Muscle of back (tissue), 13 donors: ENCODE measurements around the gene LRRC15. TPM values are rescaled to one million over a fixed set of nuclear protein-coding genes. Genes with fewer than 3 reads are reported as not detected.

Experiments used
- DNase-seq, 3 donors: peaks; one replicate each; pipeline versions ENCODE4 v3.0.0 to v3.0.0-alpha.2; 2013
- long read RNA-seq, 9 donors: transcript quantifications; one replicate each; lab custom pipeline, GENCODE V29; 2026
- polyA plus RNA-seq, 10 donors: library from polyadenylated mRNA; unstranded; fragments of 120-200 nt; gene quantifications; one replicate each; pipeline ENCODE4 v1.2.1, GENCODE V29; 2013; ENCODE audit not compliant: insufficient read length in 10 of 10

Gene LRRC15
- 1 to 10 TPM in 5 of 10 donors, under 1 TPM in 5; 0.03 to 1.7 (median 0.75) TPM for polyA plus RNA-seq
- long read RNA-seq, donor 1: 0 reads
- long read RNA-seq, donor 2: 0 reads
- long read RNA-seq, donor 3: 0 reads
- long read RNA-seq, donor 4: 0 reads
- long read RNA-seq, donor 5: 0 reads
- long read RNA-seq, donor 6: 0 reads
- long read RNA-seq, donor 7: 0 reads
- long read RNA-seq, donor 8: 0 reads
- long read RNA-seq, donor 9: 0 reads

DNA sequence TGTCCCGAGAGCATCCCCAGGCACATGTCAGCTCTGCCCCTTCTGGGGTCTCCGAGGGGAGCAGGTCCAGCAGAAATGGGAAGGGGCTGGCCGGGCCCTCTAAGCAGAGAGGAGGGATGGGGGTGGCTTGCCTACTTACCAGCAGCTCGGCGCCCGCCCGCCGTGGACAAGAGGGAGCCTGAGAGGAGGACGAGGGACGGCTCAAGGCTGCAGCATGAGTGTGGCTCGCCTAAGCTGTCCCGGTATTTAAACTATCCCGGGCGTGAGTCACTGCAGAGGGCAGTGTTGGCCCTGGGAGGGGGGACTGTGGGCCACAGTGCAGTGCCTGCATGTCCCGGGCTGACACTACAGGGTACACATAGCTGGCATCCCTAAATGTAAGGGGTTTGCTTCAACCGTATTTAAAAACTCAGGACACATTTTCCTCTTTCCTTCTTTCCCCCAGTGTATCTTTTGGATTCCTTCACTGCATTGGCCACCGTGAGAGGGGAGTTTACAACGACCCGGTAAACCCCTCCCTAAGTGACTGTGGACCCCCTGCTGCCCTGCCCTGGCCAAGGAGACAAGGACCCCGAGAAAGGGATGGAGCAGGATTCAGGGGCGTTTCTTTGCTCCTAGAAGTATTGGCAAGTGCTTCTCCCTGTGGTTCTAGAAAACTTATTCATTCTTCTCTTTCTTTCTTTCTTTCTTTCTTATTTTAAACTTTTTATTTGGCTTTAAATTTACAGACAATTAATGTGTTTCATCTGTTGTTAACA is at the start of gene LRRC15:
Gene LRRC15 (minus strand): TSS at position 222 of the 758 bp plus-strand sequence. CDS start 8,700 bp downstream, outside the sequence.
- DNase-seq: peak in 1 of 3 donors; percentile 44

DNA sequence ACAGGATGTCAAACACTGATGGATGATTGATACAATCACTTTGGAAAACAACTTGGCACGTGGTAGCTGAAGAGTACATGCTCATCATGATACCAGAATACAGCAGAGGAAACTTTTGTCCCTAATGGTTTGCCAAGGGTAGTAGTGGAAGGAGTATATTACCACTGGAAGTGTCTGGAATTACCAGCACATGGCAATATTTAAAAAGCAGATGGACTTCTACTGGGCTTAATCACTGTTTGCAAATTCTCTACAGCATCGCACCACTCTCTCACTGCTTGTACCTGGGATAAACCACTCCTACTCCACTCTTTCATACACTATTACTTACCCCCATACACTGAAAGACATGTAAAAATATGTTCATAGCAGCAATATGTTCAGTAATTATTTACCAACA is 49.1 kb upstream of the LRRC15 start:
- no peak for DNase-seq

DNA sequence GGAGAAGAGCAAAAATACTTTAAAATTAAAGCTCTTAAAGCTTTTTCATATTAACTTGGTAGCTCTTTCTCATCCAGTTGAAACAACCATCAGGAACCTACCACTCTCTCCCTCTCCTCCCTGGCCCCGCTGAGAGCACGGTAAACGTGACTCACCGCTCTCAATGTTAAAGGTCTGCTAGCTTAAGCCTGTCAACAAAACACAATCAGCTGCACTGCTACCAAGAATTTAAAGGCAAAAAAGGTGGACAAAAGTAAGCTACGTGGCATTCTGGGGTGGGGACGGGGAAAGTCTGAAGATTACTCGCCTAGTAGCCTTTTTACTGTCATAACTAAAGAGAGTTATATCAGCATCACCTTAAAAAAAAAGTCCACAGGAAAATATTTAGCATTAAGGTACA is 37.9 kb upstream of the LRRC15 start:
- DNase-seq: no peak

DNA sequence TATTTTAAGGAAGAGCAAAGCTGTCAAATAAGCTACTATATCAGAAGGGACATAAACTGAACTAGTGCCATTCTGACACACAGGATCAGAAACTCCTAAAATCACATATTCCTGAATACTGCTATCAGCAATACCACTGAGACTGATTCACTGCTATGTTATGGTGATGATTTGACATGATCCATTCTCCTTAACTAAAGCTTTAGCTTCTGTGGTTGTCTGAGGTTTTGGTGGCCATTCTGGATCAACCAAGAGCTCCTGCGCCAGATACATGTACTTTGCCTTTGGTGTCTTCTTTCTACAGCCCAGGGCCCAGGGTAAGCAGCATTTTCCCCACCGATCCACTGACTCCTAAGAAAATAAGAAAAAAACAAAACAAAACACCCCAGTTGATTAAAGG is 36.2 kb upstream of the LRRC15 start:
- no peak for DNase-seq

DNA sequence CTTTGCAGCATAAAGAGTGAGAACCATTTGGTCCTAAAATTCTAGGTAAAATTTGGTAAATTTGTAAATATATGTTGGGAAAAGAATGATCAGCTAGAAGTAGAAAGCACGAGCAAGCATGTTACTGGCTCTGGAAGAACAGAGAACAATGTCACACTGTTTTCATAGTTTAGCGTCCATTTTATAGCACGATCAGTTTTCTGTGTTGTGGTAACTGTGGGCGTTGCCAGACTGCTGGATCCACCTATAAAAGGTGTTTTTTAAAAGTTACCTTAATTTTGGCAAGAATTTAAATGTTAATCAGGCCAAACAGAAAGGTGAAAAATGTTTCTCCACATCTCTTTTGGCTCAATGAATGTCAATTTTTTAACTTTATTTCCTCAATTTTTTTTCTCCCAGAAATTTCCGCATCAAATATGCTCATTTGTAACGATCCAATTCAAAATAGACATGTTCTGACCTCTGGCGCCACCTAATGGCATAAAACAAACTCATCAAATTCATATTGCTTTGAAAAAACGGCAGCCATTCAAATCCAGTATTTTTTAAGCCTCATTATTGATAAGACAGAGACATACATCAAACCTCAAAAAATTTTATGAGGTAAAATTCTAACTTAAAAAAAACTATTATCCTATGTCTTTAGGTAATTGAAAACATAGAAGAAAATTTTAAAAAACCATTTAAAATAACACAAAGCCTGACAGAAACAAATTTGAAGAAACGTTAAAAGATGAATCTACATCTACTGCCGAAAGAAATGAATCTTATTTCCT is 35.0 kb upstream of the LRRC15 start:
- DNase-seq: peak; percentile 58 to 82 (median 75)

DNA sequence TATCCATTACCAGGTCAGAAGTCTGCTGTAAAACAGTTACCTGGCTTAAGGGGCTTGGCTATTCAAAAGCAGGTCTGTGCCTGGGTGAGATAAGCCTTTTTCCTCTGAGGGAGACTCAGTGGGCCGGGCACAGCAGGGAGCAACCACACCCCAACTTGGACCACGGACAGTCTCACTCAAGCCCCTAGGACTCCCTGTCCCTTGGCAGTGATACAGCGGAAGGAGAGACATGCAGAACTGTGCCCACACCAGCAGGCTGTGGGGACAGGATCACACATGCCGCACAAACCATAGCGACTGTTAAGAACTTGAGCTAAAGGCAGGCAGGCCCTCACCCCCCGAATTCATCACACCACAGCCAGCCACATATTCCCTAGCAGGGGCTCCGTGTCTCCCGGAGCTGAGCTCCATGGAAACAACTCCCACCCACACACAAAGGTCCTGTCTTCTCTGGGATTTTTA is 32.4 kb upstream of the LRRC15 start:
- DNase-seq: no peak

DNA sequence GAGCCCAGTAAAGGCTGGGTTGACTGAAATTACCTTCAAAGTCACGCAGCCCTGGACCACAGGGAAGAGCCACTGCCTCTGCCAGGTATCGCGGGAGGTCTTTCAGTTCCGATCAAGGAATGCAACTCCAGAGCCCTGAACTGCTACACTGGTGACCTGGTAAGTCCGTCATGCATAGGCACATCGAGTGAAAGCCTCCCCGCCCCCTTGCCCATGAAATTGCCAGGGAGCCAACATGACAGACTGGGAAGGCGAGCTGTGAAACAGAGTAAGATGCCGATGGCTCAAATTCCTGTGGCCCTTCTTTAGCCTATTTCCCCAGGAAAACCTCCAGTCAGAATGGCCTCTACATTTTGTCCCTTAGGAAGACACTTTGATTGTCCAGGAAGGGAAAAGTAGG is 31.8 kb upstream of the LRRC15 start:
- no peak for DNase-seq

DNA sequence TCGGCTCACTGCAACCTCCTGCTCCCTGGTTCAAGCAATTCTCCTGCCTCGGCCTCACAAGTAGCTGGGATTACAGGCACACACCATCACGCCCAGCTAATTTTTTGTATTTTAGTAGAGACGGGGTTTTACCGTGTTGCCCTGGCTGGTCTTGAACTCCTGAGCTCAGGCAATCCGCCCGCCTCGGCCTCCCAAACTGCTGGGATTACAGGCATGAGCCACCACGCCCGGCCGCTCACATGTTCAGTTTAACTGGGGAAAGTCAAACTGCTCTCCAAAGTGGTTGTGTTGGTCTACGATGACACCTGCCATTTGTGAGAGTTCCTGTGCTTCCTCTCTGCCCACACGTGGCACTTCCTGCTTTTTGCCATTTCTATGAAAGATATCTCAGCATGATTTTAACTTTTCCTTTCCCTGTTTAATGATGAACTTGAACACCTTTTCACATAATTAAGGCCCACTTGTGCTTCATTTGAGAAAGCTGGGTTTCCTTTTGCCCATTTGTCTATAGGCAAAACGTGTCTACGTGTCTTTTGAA is 30.4 kb upstream of the LRRC15 start:
- DNase-seq: no peak

DNA sequence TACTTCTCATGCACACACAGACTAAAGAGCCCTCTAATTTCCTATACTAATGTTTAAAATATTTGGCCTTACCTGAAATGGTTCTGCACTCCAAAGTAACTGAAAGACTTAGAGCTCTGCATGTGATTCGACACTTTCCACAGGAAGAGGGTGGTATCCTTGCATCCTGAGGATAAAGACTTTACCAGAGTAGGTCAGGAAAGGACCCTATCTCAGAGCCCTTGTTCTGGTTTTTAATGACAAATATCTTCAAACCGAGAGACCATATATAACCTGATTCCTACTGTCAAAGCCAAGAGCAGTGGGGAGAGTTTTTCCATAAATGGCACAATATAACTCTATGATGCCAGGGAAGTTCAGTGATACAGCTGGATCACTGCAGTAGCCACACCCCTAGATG is 29.6 kb upstream of the LRRC15 start, which contains the start of gene GP5:
Gene GP5 (minus strand): TSS at position 101 of the 400 bp plus-strand sequence. CDS start 984 bp downstream, outside the sequence.
- DNase-seq: no peak

DNA sequence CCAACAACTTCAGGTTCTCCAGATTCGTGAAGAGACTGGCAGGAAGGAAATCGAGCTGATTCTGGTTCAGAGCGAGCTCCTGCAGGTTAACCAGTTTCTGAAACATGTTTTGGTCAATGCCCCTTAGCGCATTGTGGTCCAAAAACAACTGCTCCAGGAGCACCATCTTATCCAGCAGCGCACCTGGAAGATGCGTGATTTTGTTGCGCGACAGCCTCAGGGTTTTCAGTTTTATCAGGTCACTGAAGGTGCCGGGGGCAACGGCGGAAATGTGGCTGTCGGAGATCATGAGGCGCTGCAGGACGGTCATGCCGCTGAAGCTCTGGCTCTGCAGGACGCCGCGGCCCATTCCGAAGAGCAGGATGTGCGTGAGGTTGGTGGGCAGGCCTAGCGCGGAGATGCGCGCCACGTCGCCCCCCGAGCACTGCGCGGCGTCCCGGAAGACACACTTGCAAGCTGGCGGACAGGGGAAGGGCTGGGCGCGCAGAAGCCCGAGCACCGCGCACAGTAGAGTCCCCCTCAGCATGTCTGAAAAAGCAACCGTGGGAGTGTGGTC is 28.3 kb upstream of the LRRC15 start:
- peak in 1 of 3 donors; percentile 65 for DNase-seq

DNA sequence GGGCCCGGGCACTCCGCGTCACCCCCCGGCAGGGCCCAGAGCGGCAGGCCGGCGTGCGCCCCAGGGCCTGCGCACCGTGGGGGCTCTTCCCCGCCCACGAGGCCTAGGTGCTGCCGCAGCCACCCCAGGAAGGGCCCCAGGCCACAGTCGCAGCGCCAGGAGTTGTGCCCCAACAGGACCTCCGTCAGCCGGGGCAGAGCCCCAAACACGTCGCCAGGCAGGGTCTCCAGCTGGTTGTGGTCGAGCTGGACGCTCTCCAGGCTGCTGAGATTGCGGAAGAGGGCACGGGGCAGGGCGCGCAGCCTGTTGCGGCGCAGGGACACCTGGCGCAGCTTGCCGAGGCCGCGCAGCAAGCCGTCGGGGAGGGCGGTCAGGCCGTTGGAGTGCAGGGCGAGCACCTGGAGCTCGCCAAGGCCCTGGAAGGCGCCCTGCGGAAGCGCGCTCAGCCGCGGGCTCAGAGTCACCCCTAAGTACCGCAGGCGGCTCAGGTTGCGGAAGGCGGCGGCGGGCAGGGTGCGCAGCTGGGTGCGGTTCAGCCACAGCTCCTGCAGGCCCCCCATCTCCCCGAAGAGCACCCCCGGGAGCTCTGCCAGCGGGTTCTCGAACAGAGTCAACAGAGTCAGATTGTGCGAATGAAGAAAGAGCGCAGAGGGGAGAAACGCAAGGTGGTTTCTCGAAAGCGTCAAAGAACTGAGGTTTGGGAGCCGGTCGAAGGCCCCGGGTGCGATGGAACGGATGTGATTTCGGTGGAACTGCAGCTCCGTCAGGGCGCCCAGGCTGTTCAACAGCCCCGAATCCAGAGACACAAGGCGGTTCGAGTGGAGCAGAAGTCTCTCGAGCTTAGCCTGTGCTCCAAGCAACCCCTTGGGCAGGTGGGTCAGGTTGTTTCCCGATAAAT is 27.6 kb upstream of the LRRC15 start:
- peak in 1 of 3 donors; percentile 70 for DNase-seq

DNA sequence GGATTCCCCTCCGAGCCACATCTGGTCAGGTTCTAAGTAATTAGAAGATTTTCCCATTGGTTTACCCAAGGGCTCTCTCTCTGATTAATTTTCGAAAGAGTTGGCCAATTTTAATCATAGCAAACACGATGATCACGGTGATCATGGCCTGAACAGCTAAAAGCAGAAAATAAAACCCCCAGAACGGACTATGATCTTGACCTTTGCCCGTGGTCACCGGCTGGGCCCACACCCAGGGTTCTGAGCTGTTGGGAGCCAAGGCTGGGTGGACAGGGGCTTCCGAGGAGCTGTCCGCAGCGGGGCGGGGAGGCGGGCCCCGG is 27.0 kb upstream of the LRRC15 start:
- DNase-seq: no peak

DNA sequence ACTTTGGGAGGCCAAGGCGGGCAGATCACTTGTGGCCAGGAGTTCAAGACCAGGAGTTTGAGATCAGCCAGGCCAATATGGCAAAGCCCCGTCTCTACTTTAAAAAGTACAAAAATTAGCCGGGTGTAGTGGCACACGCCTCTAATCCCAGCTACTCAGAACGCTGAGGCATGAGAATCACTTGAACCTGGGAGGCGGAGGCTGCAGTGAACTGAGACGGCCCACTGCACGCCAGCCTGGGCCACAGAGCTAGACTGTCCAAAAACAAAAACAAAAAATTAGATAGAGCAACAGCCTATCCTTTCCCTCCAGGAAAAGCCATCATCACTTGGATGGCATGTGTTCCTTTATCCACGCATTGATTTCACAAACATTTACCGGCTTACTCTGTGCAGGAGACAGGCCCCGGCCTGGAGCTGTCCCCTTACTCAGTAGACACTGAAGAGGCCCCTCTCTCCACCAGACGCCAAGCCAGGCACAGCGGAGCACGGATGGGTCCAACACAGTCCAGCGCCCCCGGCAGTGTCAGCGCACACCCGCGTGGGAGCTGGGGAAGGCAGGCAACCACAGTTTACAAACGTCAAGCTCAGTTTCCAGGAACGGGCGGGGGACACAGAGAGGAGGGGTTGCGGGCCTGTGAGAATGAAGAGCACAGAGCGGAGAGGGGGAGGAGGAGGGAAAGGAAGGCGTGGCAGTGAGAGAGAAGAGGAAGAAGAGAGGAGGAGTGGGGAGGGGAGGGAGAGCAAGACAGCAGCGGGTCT is 26.4 kb upstream of the LRRC15 start:
- DNase-seq: peak; percentile 44 to 87 (median 73)

DNA sequence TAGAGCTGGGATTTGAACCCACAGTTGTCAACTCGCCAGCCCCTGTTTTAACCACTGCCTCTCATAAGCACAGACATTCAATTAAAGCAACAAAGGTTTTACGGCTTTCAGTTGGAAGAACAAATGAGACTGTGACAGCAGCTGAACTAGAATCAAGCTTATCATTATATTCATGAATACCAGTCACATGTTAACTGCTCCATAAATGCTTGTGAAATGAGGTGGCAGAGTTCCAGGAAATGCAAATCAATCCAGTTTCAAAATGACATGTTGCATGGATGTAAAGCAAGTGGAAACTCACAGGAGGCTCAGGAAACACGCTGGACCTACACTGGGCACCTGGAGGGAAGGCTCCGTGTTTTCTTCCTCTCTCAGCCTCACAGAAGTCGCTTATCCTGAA is 25.7 kb upstream of the LRRC15 start:
- no peak for DNase-seq

DNA sequence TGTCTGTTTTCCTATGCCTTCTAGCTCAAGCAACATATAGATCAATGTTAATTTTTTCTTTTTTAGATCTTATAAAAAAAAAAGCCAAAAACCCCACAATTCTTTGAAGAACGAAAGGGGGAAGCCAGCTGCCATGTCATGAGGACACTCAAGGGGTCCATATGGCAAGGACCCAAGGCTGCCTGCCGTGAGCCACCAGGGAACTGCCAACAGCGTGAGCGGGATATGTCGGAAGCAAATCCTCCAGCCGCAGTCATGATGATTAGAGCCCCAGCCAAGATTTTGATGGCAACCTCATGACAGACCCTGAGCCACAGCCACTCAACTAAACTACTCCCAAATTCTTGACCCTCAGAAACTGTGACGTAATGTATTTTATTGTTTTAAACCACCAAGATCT is 23.0 kb upstream of the LRRC15 start:
- no peak for DNase-seq

DNA sequence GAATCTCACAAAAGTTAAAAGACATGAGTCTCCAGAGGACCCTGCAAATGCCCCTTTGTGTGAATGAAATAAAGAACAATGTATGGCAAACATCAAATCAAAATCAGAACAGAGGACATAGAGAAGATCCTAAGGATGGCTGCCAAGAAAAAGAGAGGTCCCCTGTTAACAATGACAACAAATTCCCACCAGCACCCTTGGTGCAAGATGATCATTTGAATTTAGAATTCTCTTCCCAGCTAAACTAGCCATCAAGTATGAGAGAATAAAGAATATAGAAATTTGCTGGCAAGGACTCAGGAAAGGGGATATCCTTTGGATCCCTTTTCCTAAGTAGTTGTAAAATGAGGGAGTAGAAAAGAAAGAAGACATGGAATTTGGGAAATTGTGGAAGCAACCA is 21.3 kb upstream of the LRRC15 start:
- no peak for DNase-seq

DNA sequence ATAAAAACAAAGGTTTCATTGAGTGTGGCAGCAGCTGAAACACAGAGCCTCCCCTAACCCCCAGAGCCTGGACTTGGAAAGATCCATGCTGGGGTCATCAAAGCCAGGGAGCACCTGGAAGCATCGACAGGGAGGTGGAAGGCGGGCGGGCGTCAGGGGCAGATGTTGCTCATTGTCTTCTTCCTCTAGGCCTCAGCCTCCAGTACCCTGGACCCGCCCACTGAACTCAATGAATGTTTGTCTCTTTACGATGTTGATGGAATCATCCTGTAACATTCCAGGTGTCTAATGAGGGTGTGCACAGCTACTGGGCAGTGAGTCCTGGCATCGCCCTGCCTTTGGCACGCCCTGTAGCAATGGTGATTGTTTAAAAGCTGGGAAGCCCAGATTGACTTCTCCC is 19.7 kb upstream of the LRRC15 start:
- no peak for DNase-seq

DNA sequence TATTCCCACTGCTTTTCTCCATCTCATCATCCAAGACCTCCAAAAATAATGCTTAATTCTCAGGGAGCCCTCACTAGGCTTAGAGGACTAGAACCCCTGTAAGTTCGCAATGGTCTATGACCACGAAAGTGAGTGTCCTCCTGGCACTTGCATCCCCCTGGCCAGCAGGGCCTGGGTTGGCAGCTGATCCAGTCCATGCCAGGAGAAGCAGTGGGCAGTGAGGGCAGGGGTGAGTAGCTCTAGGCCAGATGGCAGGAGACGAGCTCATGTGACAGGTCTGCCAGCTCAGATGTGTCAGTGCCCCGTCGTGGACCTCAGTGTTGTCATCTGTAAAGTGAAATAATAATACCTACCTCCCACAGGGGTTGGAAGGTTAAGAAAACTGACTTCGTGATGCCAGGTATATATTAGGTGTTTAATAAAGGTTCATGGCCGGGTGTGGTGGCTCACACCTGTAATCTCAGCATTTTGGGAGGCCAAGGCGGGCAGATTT is 18.4 kb upstream of the LRRC15 start:
- DNase-seq: no peak

DNA sequence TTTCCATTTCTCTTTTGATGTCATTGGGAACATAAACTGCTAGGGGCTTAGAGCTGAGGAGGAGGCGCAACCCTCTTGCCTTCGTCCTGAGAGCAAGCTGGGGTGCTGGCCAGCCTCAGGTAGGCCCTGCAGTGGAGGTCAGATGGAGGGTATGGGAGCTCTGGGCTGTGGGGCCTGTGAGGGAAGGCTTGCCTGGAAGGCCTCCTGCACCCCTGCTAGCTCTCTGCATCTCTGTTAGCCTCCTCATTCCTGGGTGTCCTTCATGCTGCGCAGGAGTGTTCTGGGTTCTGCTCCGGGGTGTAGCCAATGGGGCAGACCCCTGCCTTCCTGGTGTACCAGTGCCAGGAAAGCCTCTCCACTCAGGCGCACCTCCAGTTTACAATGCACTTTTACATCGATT is 17.7 kb upstream of the LRRC15 start:
- no peak for DNase-seq

DNA sequence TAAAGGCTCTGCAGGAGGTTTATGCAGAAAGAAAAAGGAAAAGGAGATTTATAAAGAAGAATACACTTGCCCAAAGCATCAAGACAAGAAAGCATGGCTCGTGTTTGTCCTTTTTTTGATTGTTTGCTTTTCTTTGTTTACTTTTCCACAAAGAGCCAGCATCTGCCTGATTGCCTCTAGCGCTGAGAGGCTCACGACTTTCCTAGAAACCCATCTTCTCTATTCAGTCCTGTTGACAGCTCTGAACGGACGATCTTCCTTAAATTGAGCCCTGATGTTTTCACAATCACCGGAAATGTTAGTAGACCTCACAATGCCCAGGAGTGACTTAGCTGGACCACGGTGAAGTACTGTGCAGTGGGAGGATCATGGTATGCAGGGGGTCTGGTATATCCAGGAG is 17.1 kb upstream of the LRRC15 start:
- DNase-seq: no peak
